ENCODE results near the gene CFB.

- TF ChIP-seq JUND (IDR thresholded peaks at IDR 0.05) = no peak
- no peak for TF ChIP-seq EZH2phosphoT487 (IDR thresholded peaks at IDR 0.05; ENCODE audit: borderline replicate concordance, low read depth)
- TF ChIP-seq SMC3 (IDR thresholded peaks at IDR 0.05; ENCODE audit: low read depth, low read length) = no peak
- TF ChIP-seq, protein P1, sequence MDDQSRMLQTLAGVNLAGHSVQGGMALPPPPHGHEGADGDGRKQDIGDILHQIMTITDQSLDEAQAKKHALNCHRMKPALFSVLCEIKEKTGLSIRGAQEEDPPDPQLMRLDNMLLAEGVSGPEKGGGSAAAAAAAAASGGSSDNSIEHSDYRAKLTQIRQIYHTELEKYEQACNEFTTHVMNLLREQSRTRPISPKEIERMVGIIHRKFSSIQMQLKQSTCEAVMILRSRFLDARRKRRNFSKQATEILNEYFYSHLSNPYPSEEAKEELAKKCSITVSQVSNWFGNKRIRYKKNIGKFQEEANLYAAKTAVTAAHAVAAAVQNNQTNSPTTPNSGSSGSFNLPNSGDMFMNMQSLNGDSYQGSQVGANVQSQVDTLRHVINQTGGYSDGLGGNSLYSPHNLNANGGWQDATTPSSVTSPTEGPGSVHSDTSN (IDR thresholded peaks at IDR 0.05) = no peak
Measured at GRCh38 chr6:31900917-31901414, 44.9 kb upstream of the CFB start.
